HepG2 (cell line): ENCODE data around the gene PIR.

ENCODE experiments used
- CHD2 ChIP-seq: IDR thresholded peaks from 2 replicates; pipeline ENCODE4 v1.6.1; 2011; ENCODE audit warnings: low read depth, low read length, improper control_type of control experiment
- CTCF ChIP-seq: sonication (generic); formaldehyde crosslinking; IDR thresholded peaks from 2 replicates; pipeline ENCODE4 v1.5.0; 2020; ENCODE audit warnings: mild to moderate bottlenecking, missing genetic modification reagents, moderate library complexity
- FOXJ3 ChIP-seq: sonication (generic); formaldehyde crosslinking; IDR thresholded peaks from 2 replicates; pipeline ENCODE4 v1.4.0; 2020; ENCODE audit warnings: missing genetic modification reagents, mild to moderate bottlenecking, borderline replicate concordance
- FOXM1 ChIP-seq: sonication (generic); formaldehyde crosslinking; IDR thresholded peaks from 2 replicates; pipeline ENCODE4 v1.5.0; 2020; ENCODE audit warnings: missing genetic modification reagents
- MYC ChIP-seq: sonication (generic); formaldehyde crosslinking; IDR thresholded peaks from 2 replicates; pipeline ENCODE4 v1.9.0; 2021; ENCODE audit warnings: missing genetic modification reagents, borderline replicate concordance
- PHF8 ChIP-seq: sonication (generic); formaldehyde crosslinking; IDR thresholded peaks from 2 replicates; pipeline ENCODE4 v1.5.0; 2020; ENCODE audit warnings: missing genetic modification reagents
- POLR2A ChIP-seq, 2 experiments: IDR thresholded peaks; 2 replicates each; pipeline ENCODE4 v1.6.1; 2011; ENCODE audit warnings: low read depth in 2 of 2, low read length in 2 of 2, mild to moderate bottlenecking in 1 of 2, moderate library complexity in 1 of 2; ENCODE audit not compliant: insufficient read depth in 1 of 2
- POLR2AphosphoS2 ChIP-seq: IDR thresholded peaks from 2 replicates; pipeline ENCODE4 v1.6.1; 2011; ENCODE audit warnings: low read depth, low read length, improper control_type of control experiment
- RNF2 ChIP-seq: fragments of 450-650 bp; conservative IDR thresholded peaks from 2 replicates; pipeline ENCODE4 v1.6.1; 2016; ENCODE audit warnings: low read depth
- TAF15 ChIP-seq: fragments of 200-400 bp; formaldehyde crosslinking; IDR thresholded peaks from one replicate; pipeline ENCODE4 v1.6.1; 2018; ENCODE audit warnings: mild to moderate bottlenecking, low read depth, low read length; ENCODE audit not compliant: poor library complexity, severe bottlenecking
- TEF ChIP-seq: sonication (generic); formaldehyde crosslinking; IDR thresholded peaks from 2 replicates; pipeline ENCODE4 v1.5.0; 2020; ENCODE audit warnings: missing genetic modification reagents
- ZNF275 ChIP-seq: sonication (generic); formaldehyde crosslinking; IDR thresholded peaks from 2 replicates; pipeline ENCODE4 v1.8.0; 2022; ENCODE audit warnings: missing genetic modification reagents, mild to moderate bottlenecking, inconsistent platforms, borderline replicate concordance
- ZNF296 ChIP-seq: sonication (generic); formaldehyde crosslinking; conservative IDR thresholded peaks from 2 replicates; pipeline ENCODE4 v1.5.0; 2020; ENCODE audit warnings: mild to moderate bottlenecking, missing genetic modification reagents

GRCh38 chrX:15359701-15360100 is 133.4 kb downstream of the PIR start:
- no peak for TF ChIP-seq CTCF
- no peak for TF ChIP-seq POLR2A (IDR thresholded peaks at IDR 0.05; ENCODE audit: insufficient read depth in 1 of 2, low read depth in 2 of 2, low read length in 2 of 2)
- no peak for TF ChIP-seq PHF8
- no peak for TF ChIP-seq ZNF275 (CRISPR knock-in tag)
- no peak for TF ChIP-seq CHD2
- no peak for TF ChIP-seq TAF15
- no peak for TF ChIP-seq RNF2
- no peak for TF ChIP-seq POLR2AphosphoS2
- TF ChIP-seq ZNF296 (CRISPR knock-in tag): no peak
- no peak for TF ChIP-seq TEF (CRISPR knock-in tag)
- TF ChIP-seq FOXM1: no peak
- TF ChIP-seq MYC (CRISPR knock-in tag): no peak
- no peak for TF ChIP-seq FOXJ3 (CRISPR knock-in tag)
